ENCODE results near the gene PSMA7. TPM values are rescaled to one million over a fixed set of nuclear protein-coding genes. Genes with fewer than 3 reads are reported as not detected.

The PSMA7 gene
- total and polyA plus RNA-seq, 2 donors (not counting 1 experiment from before 2014, with no cell fraction given): 140 to 252 TPM

- Histone ChIP-seq H3K36me3 (replicated peaks in 1 of 2; ENCODE audit: control extremely low read depth in 1 of 2, control insufficient read depth in 1 of 2, extremely low read depth in 1 of 2, insufficient read depth in 2 of 2, low read length in 1 of 2) (no peaks in the 10 kb centered on the region), H3K4me1 (ENCODE audit: control insufficient read depth in 2 of 2, insufficient read depth in 2 of 2, low read length in 2 of 2) (peaks cover 5 to 10% of the 10 kb centered on the region in 2 donors), H2AFZ (ENCODE audit: insufficient read depth, low read depth, low read length, poor library complexity, severe bottlenecking) (no peak overlapping the region), H3K9me3 (ENCODE audit: control extremely low read depth in 1 of 3, control insufficient read depth in 2 of 3, insufficient read depth in 1 of 3, low read length in 2 of 3) (peaks cover 0 to 86% (median 31%) of the 10 kb centered on the region in 3 donors), H3K9ac (ENCODE audit: low read length) (no peak overlapping the region), H3K4me2 (replicated peaks; ENCODE audit: low read depth, low read length, poor library complexity, severe bottlenecking) (no peak overlapping the region), H3K27ac (ENCODE audit: low read length in 2 of 2) (no peak overlapping the region), H4K20me1 (ENCODE audit: control insufficient read depth, insufficient read depth, low read length, poor library complexity, severe bottlenecking) (no peaks in the 10 kb centered on the region), H3K27me3 (replicated peaks in 1 of 4; ENCODE audit: control extremely low read depth in 1 of 4, control insufficient read depth in 3 of 4, insufficient read depth in 4 of 4, low read length in 3 of 4) (peaks cover 0 to 16% (median 0%) of the 10 kb centered on the region in 4 experiments), H3K4me3 (ENCODE audit: control extremely low read depth in 1 of 5, extremely low read depth in 1 of 5, insufficient read depth in 1 of 5, low read depth in 2 of 5, low read length in 4 of 5) (no peak overlapping the region), H3K79me2 (ENCODE audit: control insufficient read depth, insufficient read depth, low read length) (no peaks in the 10 kb centered on the region)
- intact Hi-C loops (cut with micrococcal nuclease): no loop called here
- no peak for ATAC-seq (ENCODE audit: low read depth)
- Mint-ChIP-seq H3K9me3 (ENCODE audit: insufficient read depth) (peaks cover 8% of the 10 kb centered on the region), H3K4me1 (no peaks in the 10 kb centered on the region), H3K27ac (no peak overlapping the region), H3K27me3 (peaks cover 2% of the 10 kb centered on the region), H3K4me3 (no peak overlapping the region)
- 55% methylated on average over 8 of the region's 8 CpGs for WGBS (ENCODE audit: insufficient coverage)
- CTCF ChIA-PET: no interaction called here
- POLR2A ChIA-PET: no interaction called here
- TF ChIP-seq, protein P1, sequence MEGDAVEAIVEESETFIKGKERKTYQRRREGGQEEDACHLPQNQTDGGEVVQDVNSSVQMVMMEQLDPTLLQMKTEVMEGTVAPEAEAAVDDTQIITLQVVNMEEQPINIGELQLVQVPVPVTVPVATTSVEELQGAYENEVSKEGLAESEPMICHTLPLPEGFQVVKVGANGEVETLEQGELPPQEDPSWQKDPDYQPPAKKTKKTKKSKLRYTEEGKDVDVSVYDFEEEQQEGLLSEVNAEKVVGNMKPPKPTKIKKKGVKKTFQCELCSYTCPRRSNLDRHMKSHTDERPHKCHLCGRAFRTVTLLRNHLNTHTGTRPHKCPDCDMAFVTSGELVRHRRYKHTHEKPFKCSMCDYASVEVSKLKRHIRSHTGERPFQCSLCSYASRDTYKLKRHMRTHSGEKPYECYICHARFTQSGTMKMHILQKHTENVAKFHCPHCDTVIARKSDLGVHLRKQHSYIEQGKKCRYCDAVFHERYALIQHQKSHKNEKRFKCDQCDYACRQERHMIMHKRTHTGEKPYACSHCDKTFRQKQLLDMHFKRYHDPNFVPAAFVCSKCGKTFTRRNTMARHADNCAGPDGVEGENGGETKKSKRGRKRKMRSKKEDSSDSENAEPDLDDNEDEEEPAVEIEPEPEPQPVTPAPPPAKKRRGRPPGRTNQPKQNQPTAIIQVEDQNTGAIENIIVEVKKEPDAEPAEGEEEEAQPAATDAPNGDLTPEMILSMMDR (IDR thresholded peaks at IDR 0.05): no peak
- no peak for TF ChIP-seq EZH2 (IDR thresholded peaks at IDR 0.05; ENCODE audit: borderline replicate concordance, insufficient read depth, low read depth, low read length, poor library complexity, severe bottlenecking)
- no peak for DNase-seq
Observed at GRCh38 chr20:62114894-62115293, 28.3 kb downstream of the PSMA7 start.

DNA sequence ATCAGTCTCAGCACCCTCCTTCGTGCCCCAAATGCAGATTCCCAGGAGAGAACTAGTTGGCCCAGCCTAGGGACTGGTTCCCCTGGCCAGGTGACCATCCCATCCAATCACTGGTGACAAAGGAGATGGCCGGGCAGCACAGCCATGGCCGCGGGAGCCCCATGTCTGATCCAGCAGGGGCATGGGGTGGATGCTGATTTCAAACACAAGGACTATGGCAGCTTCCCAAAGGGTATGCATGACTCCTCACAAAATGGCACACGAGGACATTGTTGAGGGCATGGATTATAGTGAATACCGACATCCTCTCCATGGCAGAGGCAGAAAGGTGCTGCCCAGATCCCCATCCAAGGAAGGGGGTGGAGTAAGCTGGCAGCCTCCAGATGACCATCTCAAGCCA lies 30.8 kb downstream of the PSMA7 start:
- H3K9ac ChIP-seq (ENCODE audit: low read length): no peak overlapping the region
- peaks cover 0 to 21% (median 0%) of the 10 kb centered on the region in 4 experiments for H3K27me3 ChIP-seq (replicated peaks in 1 of 4; ENCODE audit: control extremely low read depth in 1 of 4, control insufficient read depth in 3 of 4, insufficient read depth in 4 of 4, low read length in 3 of 4)
- H3K4me1 ChIP-seq (ENCODE audit: control insufficient read depth in 2 of 2, insufficient read depth in 2 of 2, low read length in 2 of 2): peaks cover under 1 to 1% of the 10 kb centered on the region in 2 donors
- ChIA-PET POLR2A (no interaction called here), CTCF (no interaction called here)
- intact Hi-C loops (cut with micrococcal nuclease): no loop called here
- 93% methylated on average over 6 of the region's 6 CpGs for WGBS (ENCODE audit: insufficient coverage)
- no peaks in the 10 kb centered on the region for H3K79me2 ChIP-seq (ENCODE audit: control insufficient read depth, insufficient read depth, low read length)
- no peak for ATAC-seq (ENCODE audit: low read depth)
- H3K27ac Mint-ChIP-seq: no peak overlapping the region
- H4K20me1 ChIP-seq (ENCODE audit: control insufficient read depth, insufficient read depth, low read length, poor library complexity, severe bottlenecking): no peaks in the 10 kb centered on the region
- H2AFZ ChIP-seq (ENCODE audit: insufficient read depth, low read depth, low read length, poor library complexity, severe bottlenecking): no peak overlapping the region
- peaks cover 8% of the 10 kb centered on the region for H3K9me3 Mint-ChIP-seq (ENCODE audit: insufficient read depth)
- H3K9me3 ChIP-seq (ENCODE audit: control extremely low read depth in 1 of 3, control insufficient read depth in 2 of 3, insufficient read depth in 1 of 3, low read length in 2 of 3): peaks cover 0 to 94% (median 52%) of the 10 kb centered on the region in 3 donors
- no peaks in the 10 kb centered on the region for H3K36me3 ChIP-seq (replicated peaks in 1 of 2; ENCODE audit: control extremely low read depth in 1 of 2, control insufficient read depth in 1 of 2, extremely low read depth in 1 of 2, insufficient read depth in 2 of 2, low read length in 1 of 2)
- H3K27me3 Mint-ChIP-seq: peaks cover 2% of the 10 kb centered on the region
- H3K4me2 ChIP-seq (replicated peaks; ENCODE audit: low read depth, low read length, poor library complexity, severe bottlenecking): no peak overlapping the region
- no peak overlapping the region for H3K4me3 ChIP-seq (ENCODE audit: control extremely low read depth in 1 of 5, extremely low read depth in 1 of 5, insufficient read depth in 1 of 5, low read depth in 2 of 5, low read length in 4 of 5)
- DNase-seq: no peak
- H3K4me3 Mint-ChIP-seq: no peak overlapping the region
- H3K27ac ChIP-seq (ENCODE audit: low read length in 2 of 2): no peak overlapping the region
- TF ChIP-seq, protein P1 (IDR thresholded peaks at IDR 0.05): no peak
- TF ChIP-seq EZH2 (IDR thresholded peaks at IDR 0.05; ENCODE audit: borderline replicate concordance, insufficient read depth, low read depth, low read length, poor library complexity, severe bottlenecking): no peak
- H3K4me1 Mint-ChIP-seq: no peaks in the 10 kb centered on the region
